CD14-positive monocyte (primary cell): Measurements from ENCODE around the gene ALG14. TPM values are rescaled to one million over a fixed set of nuclear protein-coding genes. Genes with fewer than 3 reads are reported as not detected.

Experiments used
- DNase-seq, 3 donors: peaks; one replicate each; pipeline ENCODE4 v3.0.0-alpha.2; 2011 to 2022
- H2AFZ ChIP-seq: 2 replicates; pipeline ENCODE4 v1.6.0; 2012; ENCODE audit warnings: mild to moderate bottlenecking, low read depth, low read length, inconsistent platforms; ENCODE audit not compliant: insufficient read depth, poor library complexity, severe bottlenecking
- H3K27ac ChIP-seq, 2 donors: 1 replicate in 1 of 2; 2 replicates in 1 of 2; pipeline ENCODE4 v1.5.1; 2012 to 2013; ENCODE audit warnings: low read length in 2 of 2, control low read depth in 1 of 2, inconsistent platforms in 1 of 2, low read depth in 1 of 2, mild to moderate bottlenecking in 1 of 2
- H3K27me3 ChIP-seq, 2 donors: one replicate each; pipeline versions ENCODE4 v1.6.0 to v1.6.1; 2011 to 2013; ENCODE audit warnings: low read length in 2 of 2; ENCODE audit not compliant: control insufficient read depth in 2 of 2, insufficient read depth in 2 of 2
- H3K36me3 ChIP-seq, 2 donors: replicated peaks in 1 of 2; 1 replicate in 1 of 2; 2 replicates in 1 of 2; pipeline versions ENCODE4 v1.5.1 to v1.6.1; 2012 to 2013; ENCODE audit warnings: low read length in 2 of 2, control low read depth in 1 of 2, inconsistent platforms in 1 of 2, mild to moderate bottlenecking in 1 of 2; ENCODE audit not compliant: insufficient read depth in 2 of 2, control insufficient read depth in 1 of 2
- H3K4me1 ChIP-seq, 2 donors: 1 replicate in 1 of 2; 2 replicates in 1 of 2; pipeline versions ENCODE4 v1.5.1 to v1.6.1; 2012 to 2013; ENCODE audit warnings: low read length in 2 of 2, control low read depth in 1 of 2, inconsistent platforms in 1 of 2, mild to moderate bottlenecking in 1 of 2, moderate library complexity in 1 of 2; ENCODE audit not compliant: insufficient read depth in 2 of 2, control insufficient read depth in 1 of 2
- H3K4me2 ChIP-seq: replicated peaks from 2 replicates; pipeline ENCODE3; 2012; ENCODE audit warnings: low read length, moderate library complexity, mild to moderate bottlenecking; ENCODE audit not compliant: poor library complexity, severe bottlenecking; ENCODE audit errors: extremely low read depth
- H3K4me3 ChIP-seq, 3 experiments: fragments of 200-600 bp in 1 of 3; sonication (generic) in 1 of 3; replicated peaks in 1 of 3; 1 replicate in 2 of 3; 2 replicates in 1 of 3; pipeline ENCODE4 v1.5.1; 2011 to 2013; ENCODE audit warnings: low read length in 3 of 3, mild to moderate bottlenecking in 3 of 3, control low read depth in 2 of 3, low read depth in 2 of 3, inconsistent platforms in 1 of 3, moderate library complexity in 1 of 3
- H3K79me2 ChIP-seq: 2 replicates; pipeline ENCODE4 v1.6.0; 2012; ENCODE audit warnings: mild to moderate bottlenecking, control low read depth, inconsistent platforms, low read length, moderate library complexity; ENCODE audit not compliant: insufficient read depth
- H3K9ac ChIP-seq: 2 replicates; pipeline ENCODE4 v1.6.0; 2017; ENCODE audit warnings: low read length, mild to moderate bottlenecking; ENCODE audit not compliant: insufficient read depth, poor library complexity, severe bottlenecking
- H3K9me3 ChIP-seq, 2 donors: replicated peaks in 1 of 2; 1 replicate in 1 of 2; 2 replicates in 1 of 2; pipeline versions ENCODE4 v1.5.1 to v1.6.1; 2012 to 2013; ENCODE audit warnings: low read length in 2 of 2, control low read depth in 1 of 2; ENCODE audit not compliant: control insufficient read depth in 1 of 2, insufficient read depth in 1 of 2
- H4K20me1 ChIP-seq: 2 replicates; pipeline ENCODE4 v1.6.0; 2012; ENCODE audit warnings: mild to moderate bottlenecking, low read length, control low read depth, moderate library complexity; ENCODE audit not compliant: insufficient read depth
- H3K27ac Mint-ChIP-seq, 7 donors: one replicate each; pipeline ENCODE4 v1.8.0; 2020; ENCODE audit warnings: mild to moderate bottlenecking in 7 of 7, mixed read lengths in 7 of 7, moderate library complexity in 6 of 7, inconsistent platforms in 2 of 7
- H3K27me3 Mint-ChIP-seq, 3 donors: one replicate each; pipeline ENCODE4 v1.8.0; 2021 to 2022; ENCODE audit warnings: low read depth in 3 of 3, mild to moderate bottlenecking in 3 of 3, mixed read lengths in 3 of 3, moderate library complexity in 3 of 3, inconsistent platforms in 1 of 3
- H3K36me3 Mint-ChIP-seq, 2 donors: one replicate each; pipeline ENCODE4 v1.8.0; 2020; ENCODE audit warnings: mixed read lengths in 2 of 2, inconsistent platforms in 1 of 2, mild to moderate bottlenecking in 1 of 2
- H3K4me1 Mint-ChIP-seq: one replicate; pipeline ENCODE4 v1.8.0; 2020; ENCODE audit warnings: mild to moderate bottlenecking, mixed read lengths
- H3K4me3 Mint-ChIP-seq, 2 donors: one replicate each; pipeline ENCODE4 v1.8.0; 2020; ENCODE audit warnings: mild to moderate bottlenecking in 2 of 2, mixed read lengths in 2 of 2, moderate library complexity in 1 of 2
- H3K9me3 Mint-ChIP-seq, 7 donors: one replicate each; pipeline ENCODE4 v1.8.0; 2020 to 2022; ENCODE audit warnings: mixed read lengths in 7 of 7, mild to moderate bottlenecking in 6 of 7, moderate library complexity in 6 of 7, inconsistent platforms in 2 of 7
- CTCF ChIP-seq: fragments of 200-600 bp; IDR thresholded peaks from one replicate; pipeline ENCODE4 v1.8.0; 2022; ENCODE audit warnings: antibody characterized with exemption, mild to moderate bottlenecking
- WGBS: methylation state at CpG from one replicate; pipeline ENCODE4 v1.1.5; 2013; ENCODE audit warnings: missing lambda C conversion rate; ENCODE audit not compliant: insufficient coverage; 5-methylcytosine and 5-hydroxymethylcytosine counted together
- intact Hi-C, 2 donors: fragments of 100-400 bp; cut with micrococcal nuclease; formaldehyde crosslinking; loops; one replicate each; pipeline versions ENCODE4 v1.15.0 to v1.15.1; 2023
- polyA plus RNA-seq, 3 donors: library from polyadenylated mRNA; depleted of rRNA in 1 of 3; unstranded in 2 of 3; stranded (reverse) in 1 of 3; fragments of 300-500 nt in 2 of 3; fragments of >200 nt in 1 of 3; fragmentation: Illumina TruSeq in 2 of 3; gene quantifications; 1 replicate in 2 of 3; 2 replicates in 1 of 3; pipeline ENCODE4 v1.2.3, GENCODE V29; 2012 to 2021

Gene ALG14
- polyA plus RNA-seq, 3 donors: 0.27 to 5.5 (median 4.4) TPM

DNA sequence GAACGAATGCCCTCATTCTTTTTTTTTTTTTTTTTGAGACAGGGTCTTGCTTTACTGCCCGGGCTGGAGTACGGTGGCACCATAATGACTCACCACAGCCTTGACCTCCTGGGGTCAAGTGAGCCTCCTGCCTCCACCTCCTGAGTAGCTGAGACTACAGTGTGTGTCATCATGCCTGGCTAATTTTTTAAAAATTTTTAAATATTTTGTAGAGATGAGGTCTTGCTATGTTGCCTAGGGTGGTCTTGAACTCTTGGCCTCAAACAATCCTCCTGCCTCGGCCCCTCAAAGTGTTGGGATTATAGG is 69.4 kb downstream of the ALG14 start:
- Mint-ChIP-seq H3K4me3 (no peak overlapping the region), H3K27me3 (no peaks in the 10 kb centered on the region), H3K36me3 (peaks cover 0 to 2% of the 10 kb centered on the region in 2 donors), H3K27ac (no peak overlapping the region), H3K4me1 (no peaks in the 10 kb centered on the region), H3K9me3 (no peaks in the 10 kb centered on the region)
- no peak overlapping the region for H2AFZ ChIP-seq
- H4K20me1 ChIP-seq: no peaks in the 10 kb centered on the region
- no peaks in the 10 kb centered on the region for H3K9me3 ChIP-seq
- no peaks in the 10 kb centered on the region for H3K4me1 ChIP-seq
- H3K27me3 ChIP-seq: no peaks in the 10 kb centered on the region
- intact Hi-C loops: loop anchor here in 1 of 2 donors (10.0 kb wide), 1 partner anchor 59 kb away; no protein-coding TSS in a partner anchor
- H3K4me2 ChIP-seq: no peak overlapping the region
- H3K4me3 ChIP-seq: no peak overlapping the region
- H3K36me3 ChIP-seq: no peaks in the 10 kb centered on the region
- DNase-seq: no peak
- no CpG with 5 or more reads among the region's 4 CpGs for WGBS
- no peak overlapping the region for H3K9ac ChIP-seq
- TF ChIP-seq CTCF: no peak
- H3K27ac ChIP-seq: no peak overlapping the region
- no peaks in the 10 kb centered on the region for H3K79me2 ChIP-seq

GRCh38 chr1:95002540-95003432 is 70.0 kb downstream of the ALG14 start:
- Mint-ChIP-seq H3K36me3 (peaks cover 0 to 2% of the 10 kb centered on the region in 2 donors), H3K27me3 (no peaks in the 10 kb centered on the region), H3K4me3 (no peak overlapping the region), H3K4me1 (no peaks in the 10 kb centered on the region), H3K9me3 (no peaks in the 10 kb centered on the region), H3K27ac (no peak overlapping the region)
- no peak overlapping the region for H3K4me3 ChIP-seq
- no peak overlapping the region for H3K9ac ChIP-seq
- no peaks in the 10 kb centered on the region for H3K27me3 ChIP-seq
- H3K4me2 ChIP-seq: no peak overlapping the region
- DNase-seq: no peak
- no peaks in the 10 kb centered on the region for H3K36me3 ChIP-seq
- intact Hi-C loops: loop anchor here in 1 of 2 donors (10.0 kb wide), 1 partner anchor 58 kb away; no protein-coding TSS in a partner anchor
- H3K4me1 ChIP-seq: no peaks in the 10 kb centered on the region
- H2AFZ ChIP-seq: no peak overlapping the region
- no peak for TF ChIP-seq CTCF
- no peaks in the 10 kb centered on the region for H3K9me3 ChIP-seq
- no peaks in the 10 kb centered on the region for H4K20me1 ChIP-seq
- no peaks in the 10 kb centered on the region for H3K79me2 ChIP-seq
- WGBS: 80% methylated on average over 2 of the region's 8 CpGs
- no peak overlapping the region for H3K27ac ChIP-seq
